PFSK-1 (cell line): ENCODE results near the gene SLC2A8.

Experiments used
- FOXP2 ChIP-seq: optimal IDR thresholded peaks from 2 replicates; pipeline ENCODE3; 2011; ENCODE audit warnings: borderline replicate concordance, control low read depth, inconsistent platforms; ENCODE audit not compliant: insufficient read depth; ENCODE audit errors: extremely low read length, extremely low read depth
- POLR2AphosphoS5 ChIP-seq: IDR thresholded peaks from 2 replicates; pipeline ENCODE4 v1.6.1; 2012; ENCODE audit warnings: low read depth, mild to moderate bottlenecking, control low read depth, low read length, moderate library complexity
- SIN3A ChIP-seq: IDR thresholded peaks from 2 replicates; pipeline ENCODE4 v1.6.1; 2012; ENCODE audit warnings: mild to moderate bottlenecking, low read length, moderate library complexity, borderline replicate concordance; ENCODE audit not compliant: insufficient read depth
- TAF1 ChIP-seq: IDR thresholded peaks from 2 replicates; pipeline ENCODE4 v1.6.1; 2012; ENCODE audit warnings: low read length, control low read depth, borderline replicate concordance; ENCODE audit not compliant: insufficient read depth
- TF ChIP-seq, protein P1 (sequence below), 2 experiments: IDR thresholded peaks; 2 replicates each; pipeline versions ENCODE4 v1.6.1 to v1.8.0; 2011 to 2012; ENCODE audit warnings: low read depth in 2 of 2, low read length in 2 of 2, control low read depth in 1 of 2, inconsistent platforms in 1 of 2, mild to moderate bottlenecking in 1 of 2, moderate library complexity in 1 of 2; ENCODE audit not compliant: insufficient read depth in 1 of 2

Gene SLC2A8

GRCh38 chr9:127390563-127390962 lies 6.4 kb upstream of the SLC2A8 start:
- no peak for TF ChIP-seq SIN3A

GRCh38 chr9:127392166-127392565 lies 4.8 kb upstream of the SLC2A8 start:
- no peak for TF ChIP-seq FOXP2
- TF ChIP-seq SIN3A: no peak
- TF ChIP-seq POLR2AphosphoS5: no peak
- TF ChIP-seq, protein P1, sequence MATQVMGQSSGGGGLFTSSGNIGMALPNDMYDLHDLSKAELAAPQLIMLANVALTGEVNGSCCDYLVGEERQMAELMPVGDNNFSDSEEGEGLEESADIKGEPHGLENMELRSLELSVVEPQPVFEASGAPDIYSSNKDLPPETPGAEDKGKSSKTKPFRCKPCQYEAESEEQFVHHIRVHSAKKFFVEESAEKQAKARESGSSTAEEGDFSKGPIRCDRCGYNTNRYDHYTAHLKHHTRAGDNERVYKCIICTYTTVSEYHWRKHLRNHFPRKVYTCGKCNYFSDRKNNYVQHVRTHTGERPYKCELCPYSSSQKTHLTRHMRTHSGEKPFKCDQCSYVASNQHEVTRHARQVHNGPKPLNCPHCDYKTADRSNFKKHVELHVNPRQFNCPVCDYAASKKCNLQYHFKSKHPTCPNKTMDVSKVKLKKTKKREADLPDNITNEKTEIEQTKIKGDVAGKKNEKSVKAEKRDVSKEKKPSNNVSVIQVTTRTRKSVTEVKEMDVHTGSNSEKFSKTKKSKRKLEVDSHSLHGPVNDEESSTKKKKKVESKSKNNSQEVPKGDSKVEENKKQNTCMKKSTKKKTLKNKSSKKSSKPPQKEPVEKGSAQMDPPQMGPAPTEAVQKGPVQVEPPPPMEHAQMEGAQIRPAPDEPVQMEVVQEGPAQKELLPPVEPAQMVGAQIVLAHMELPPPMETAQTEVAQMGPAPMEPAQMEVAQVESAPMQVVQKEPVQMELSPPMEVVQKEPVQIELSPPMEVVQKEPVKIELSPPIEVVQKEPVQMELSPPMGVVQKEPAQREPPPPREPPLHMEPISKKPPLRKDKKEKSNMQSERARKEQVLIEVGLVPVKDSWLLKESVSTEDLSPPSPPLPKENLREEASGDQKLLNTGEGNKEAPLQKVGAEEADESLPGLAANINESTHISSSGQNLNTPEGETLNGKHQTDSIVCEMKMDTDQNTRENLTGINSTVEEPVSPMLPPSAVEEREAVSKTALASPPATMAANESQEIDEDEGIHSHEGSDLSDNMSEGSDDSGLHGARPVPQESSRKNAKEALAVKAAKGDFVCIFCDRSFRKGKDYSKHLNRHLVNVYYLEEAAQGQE (IDR thresholded peaks at IDR 0.05; ENCODE audit: insufficient read depth in 1 of 2, low read depth in 2 of 2, low read length in 2 of 2): no peak
- no peak for TF ChIP-seq TAF1

- TF ChIP-seq, protein P1 (IDR thresholded peaks at IDR 0.05; ENCODE audit: insufficient read depth in 1 of 2, low read depth in 2 of 2, low read length in 2 of 2): no peak
- TF ChIP-seq POLR2AphosphoS5: no peak
- TF ChIP-seq SIN3A: no peak
- no peak for TF ChIP-seq FOXP2
- no peak for TF ChIP-seq TAF1
These were observed 4.0 kb upstream of the SLC2A8 start for GRCh38 chr9:127392976-127393375.

GRCh38 chr9:127393645-127394044 lies 3.3 kb upstream of the SLC2A8 start:
- no peak for TF ChIP-seq FOXP2
- TF ChIP-seq SIN3A: no peak
- no peak for TF ChIP-seq TAF1
- no peak for TF ChIP-seq POLR2AphosphoS5
- TF ChIP-seq, protein P1 (IDR thresholded peaks at IDR 0.05; ENCODE audit: insufficient read depth in 1 of 2, low read depth in 2 of 2, low read length in 2 of 2): no peak

- TF ChIP-seq POLR2AphosphoS5 (no peak), FOXP2 (no peak), TAF1 (no peak), SIN3A (no peak)
- TF ChIP-seq, protein P1 (IDR thresholded peaks at IDR 0.05; ENCODE audit: insufficient read depth in 1 of 2, low read depth in 2 of 2, low read length in 2 of 2): no peak
These were observed 1.3 kb upstream of the SLC2A8 start for GRCh38 chr9:127395497-127396252.
